SK-MEL-5 (cell line): Measurements from ENCODE around the gene BRD1. TPM values are rescaled to one million over a fixed set of nuclear protein-coding genes. Genes with fewer than 3 reads are reported as not detected.
"Not testable (repeated sequence)": the region's sequence is repeated elsewhere in the genome, so short reads cannot be mapped to it uniquely, and the experiment has no call there.

Experiments used
- DNase-seq: peaks from one replicate; pipeline ENCODE4 v3.0.0-alpha.2; 2016; ENCODE audit warnings: low read depth, low spot score
- in situ Hi-C: cut with HindIII; loops from 2 replicates; pipeline ENCODE4 v1.10.0; 2016; ENCODE audit warnings: low sequenced_read_pairs, high pct_unique_total_duplicates, low pct_unique_long_range_greater_than_20kb
- total RNA-seq: library from RNA; depleted of rRNA; stranded (reverse); fragments of >200 nt; shearing (Covaris generic); gene quantifications from 2 replicates; pipeline ENCODE4 v1.2.3, GENCODE V29; 2014

Gene BRD1
- total RNA-seq, 1 experiment from 2014 or later = 16.2 TPM

- no peak for DNase-seq
- in situ Hi-C loops = no loop called here
Observed at GRCh38 chr22:49793296-49793695, 34.4 kb downstream of the BRD1 start.

- in situ Hi-C loops = no loop called here
- no peak for DNase-seq
Observed at GRCh38 chr22:49792107-49792506, 35.6 kb downstream of the BRD1 start.

GRCh38 chr22:49791682-49792081 lies 36.0 kb downstream of the BRD1 start:
- in situ Hi-C loops = no loop called here
- DNase-seq = no peak

GRCh38 chr22:49790912-49791311 lies 36.8 kb downstream of the BRD1 start:
- in situ Hi-C loops = no loop called here
- DNase-seq = no peak

- in situ Hi-C loops = no loop called here
- no peak for DNase-seq
Observed at GRCh38 chr22:49789289-49790141, 38.2 kb downstream of the BRD1 start.

- in situ Hi-C loops = no loop called here
- no peak for DNase-seq
Observed at GRCh38 chr22:49788504-49788903, 39.2 kb downstream of the BRD1 start.

GRCh38 chr22:49787861-49788260 lies 39.8 kb downstream of the BRD1 start:
- in situ Hi-C loops = no loop called here
- no peak for DNase-seq

GRCh38 chr22:49786976-49787706 lies 40.5 kb downstream of the BRD1 start:
- DNase-seq = no peak
- in situ Hi-C loops = no loop called here

GRCh38 chr22:49785841-49786471 lies 41.7 kb downstream of the BRD1 start:
- no peak for DNase-seq
- in situ Hi-C loops = no loop called here

- in situ Hi-C loops = no loop called here
Observed at GRCh38 chr22:49785046-49785521, 42.6 kb downstream of the BRD1 start.

GRCh38 chr22:49784630-49784971 lies 43.1 kb downstream of the BRD1 start:
- no peak for DNase-seq
- in situ Hi-C loops = no loop called here

More at GRCh38 chr22:49785046-49785521, 42.6 kb downstream of the BRD1 start:
- no peak for DNase-seq

- DNase-seq = no peak
- in situ Hi-C loops = no loop called here
Observed at GRCh38 chr22:49783926-49784629, 43.6 kb downstream of the BRD1 start.

GRCh38 chr22:49783036-49783746 lies 44.5 kb downstream of the BRD1 start:
- in situ Hi-C loops = no loop called here
- DNase-seq = no peak

- in situ Hi-C loops, DNase-seq: not testable (repeated sequence)
Observed at GRCh38 chr22:49781886-49782285, 45.8 kb downstream of the BRD1 start.

GRCh38 chr22:49781289-49781782 lies 46.3 kb downstream of the BRD1 start:
- DNase-seq = no peak
- in situ Hi-C loops = no loop called here

GRCh38 chr22:49780698-49781288 lies 46.9 kb downstream of the BRD1 start:
- in situ Hi-C loops = no loop called here
- DNase-seq = no peak
